Esophagus muscularis mucosa (tissue), 4 donors: ENCODE data around the gene FAM181A. TPM values are rescaled to one million over a fixed set of nuclear protein-coding genes. Genes with fewer than 3 reads are reported as not detected.

ENCODE experiments used
- DNase-seq: peaks from one replicate; pipeline ENCODE4 v3.0.0-alpha.2; 2017; ENCODE audit errors: extremely low spot score
- H3K27ac ChIP-seq, 4 donors: fragments of 200-600 bp; sonication (generic); replicated peaks in 1 of 4; 1 replicate in 3 of 4; 2 replicates in 1 of 4; pipeline ENCODE4 v1.5.1; 2016 to 2019; ENCODE audit warnings: mild to moderate bottlenecking in 1 of 4
- H3K27me3 ChIP-seq, 4 donors: fragments of 200-600 bp; sonication (generic); one replicate each; pipeline versions ENCODE4 v1.5.1 to v1.6.0; 2016 to 2019
- H3K36me3 ChIP-seq, 4 donors: fragments of 200-600 bp; sonication (generic); one replicate each; pipeline ENCODE4 v1.5.1; 2016 to 2019
- H3K4me1 ChIP-seq, 4 donors: fragments of 200-600 bp; sonication (generic); one replicate each; pipeline ENCODE4 v1.5.1; 2016 to 2019
- H3K4me3 ChIP-seq, 4 donors: fragments of 200-600 bp; sonication (generic); 1 replicate in 2 of 4; 2 replicates in 2 of 4; pipeline ENCODE4 v1.5.1; 2016 to 2019; ENCODE audit warnings: mild to moderate bottlenecking in 4 of 4, moderate library complexity in 1 of 4
- H3K9me3 ChIP-seq, 4 donors: fragments of 200-600 bp; sonication (generic); 1 replicate in 3 of 4; 2 replicates in 1 of 4; pipeline ENCODE4 v1.5.1; 2016 to 2019
- EP300 ChIP-seq: sonication (generic); formaldehyde crosslinking; IDR thresholded peaks from one replicate; pipeline ENCODE4 v1.6.1; 2017; ENCODE audit warnings: antibody characterized with exemption
- POLR2A ChIP-seq: fragments of 450-650 bp; IDR thresholded peaks from one replicate; pipeline ENCODE4 v1.6.1; 2017; ENCODE audit warnings: antibody characterized with exemption, moderate library complexity, mild to moderate bottlenecking, low read depth
- POLR2AphosphoS5 ChIP-seq, 2 donors: sonication (generic); formaldehyde crosslinking; IDR thresholded peaks; one replicate each; pipeline ENCODE4 v1.6.1; 2017; ENCODE audit warnings: antibody characterized with exemption in 2 of 2
- WGBS: methylation state at CpG from one replicate; pipeline ENCODE4 v1.1.5; 2018; 5-methylcytosine and 5-hydroxymethylcytosine counted together
- intact Hi-C: fragments of 100-400 bp; cut with DNase I; formaldehyde crosslinking; loops from one replicate; pipeline ENCODE4 v1.15.1; 2023
- total RNA-seq, 4 donors: library from RNA; depleted of rRNA; stranded (reverse); fragments of >200 nt; gene quantifications; one replicate each; pipeline versions ENCODE4 v1.1.0 to v1.2.1, GENCODE V29; 2016
- TF ChIP-seq, protein P1 (sequence below), 3 experiments: fragments of 200-600 bp in 2 of 3; fragments of 450-650 bp in 1 of 3; sonication (generic) in 2 of 3; IDR thresholded peaks; one replicate each; pipeline ENCODE4 v1.5.1; 2017 to 2019; ENCODE audit warnings: antibody characterized with exemption in 3 of 3, mild to moderate bottlenecking in 2 of 3, moderate library complexity in 1 of 3

FAM181A gene
- total RNA-seq, 4 donors from 2014 or later = not detected

DNA sequence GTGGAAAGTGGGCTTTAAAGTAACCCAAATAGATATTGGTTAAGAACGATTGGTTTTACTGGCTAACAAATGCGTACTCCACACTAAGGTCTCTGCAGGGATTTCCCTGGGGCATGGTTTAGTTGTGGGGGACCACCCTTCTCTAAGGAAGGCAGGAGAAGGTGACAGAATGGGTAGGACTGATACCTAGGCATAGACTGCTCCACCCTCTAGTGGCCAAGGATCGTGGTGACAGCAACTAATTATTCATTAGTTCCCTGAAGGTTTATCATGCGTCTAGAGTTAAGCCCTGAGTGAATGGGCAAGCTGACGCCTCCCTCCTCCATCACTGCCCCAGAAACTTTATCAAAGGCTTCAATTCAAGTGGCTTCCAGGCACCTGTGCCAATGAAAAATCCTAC is 9.1 kb downstream of the FAM181A start:
- Histone ChIP-seq H3K9me3 (no peaks in the 10 kb centered on the region), H3K27ac (peak overlapping the region; percentile 50 to 85 (median 70)), H3K4me3 (no peak overlapping the region), H3K36me3 (peaks cover 10 to 74% (median 59%) of the 10 kb centered on the region in 4 donors), H3K4me1 (peaks cover 3 to 87% (median 65%) of the 10 kb centered on the region in 4 donors), H3K27me3 (peaks cover 0 to 10% (median 0%) of the 10 kb centered on the region in 4 donors)
- TF ChIP-seq POLR2AphosphoS5 (IDR thresholded peaks at IDR 0.05) = no peak
- no peak for TF ChIP-seq POLR2A
- TF ChIP-seq EP300 = no peak
- TF ChIP-seq, protein P1, sequence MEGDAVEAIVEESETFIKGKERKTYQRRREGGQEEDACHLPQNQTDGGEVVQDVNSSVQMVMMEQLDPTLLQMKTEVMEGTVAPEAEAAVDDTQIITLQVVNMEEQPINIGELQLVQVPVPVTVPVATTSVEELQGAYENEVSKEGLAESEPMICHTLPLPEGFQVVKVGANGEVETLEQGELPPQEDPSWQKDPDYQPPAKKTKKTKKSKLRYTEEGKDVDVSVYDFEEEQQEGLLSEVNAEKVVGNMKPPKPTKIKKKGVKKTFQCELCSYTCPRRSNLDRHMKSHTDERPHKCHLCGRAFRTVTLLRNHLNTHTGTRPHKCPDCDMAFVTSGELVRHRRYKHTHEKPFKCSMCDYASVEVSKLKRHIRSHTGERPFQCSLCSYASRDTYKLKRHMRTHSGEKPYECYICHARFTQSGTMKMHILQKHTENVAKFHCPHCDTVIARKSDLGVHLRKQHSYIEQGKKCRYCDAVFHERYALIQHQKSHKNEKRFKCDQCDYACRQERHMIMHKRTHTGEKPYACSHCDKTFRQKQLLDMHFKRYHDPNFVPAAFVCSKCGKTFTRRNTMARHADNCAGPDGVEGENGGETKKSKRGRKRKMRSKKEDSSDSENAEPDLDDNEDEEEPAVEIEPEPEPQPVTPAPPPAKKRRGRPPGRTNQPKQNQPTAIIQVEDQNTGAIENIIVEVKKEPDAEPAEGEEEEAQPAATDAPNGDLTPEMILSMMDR (IDR thresholded peaks at IDR 0.05) = peak in 2 of 3 experiments; percentile 22 to 42
- WGBS = 30% methylated on average over 5 of the region's 5 CpGs
- intact Hi-C loops = loop anchor here (10.0 kb wide), 1 partner anchor 199 kb away; no protein-coding TSS in a partner anchor
- no peak for DNase-seq

DNA sequence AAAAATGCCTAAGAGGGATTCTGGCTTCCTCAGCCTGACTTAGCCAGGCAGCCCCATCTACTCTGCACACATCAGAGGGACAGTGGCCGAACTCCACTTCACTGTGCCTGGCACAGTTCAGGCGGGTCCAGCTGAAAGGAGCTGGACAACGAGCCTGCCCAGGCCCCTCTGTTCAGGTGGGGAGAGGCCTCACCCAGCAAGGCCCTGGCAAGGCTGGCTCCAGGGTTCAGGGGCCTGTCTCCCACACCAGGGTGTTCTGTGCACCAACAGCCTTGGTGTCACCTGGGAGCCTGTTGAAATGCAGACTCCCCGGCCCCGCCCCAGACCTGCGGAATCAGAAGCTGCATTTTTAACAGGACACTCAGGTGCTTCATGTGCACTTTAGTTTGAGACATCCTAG is 9.8 kb downstream of the FAM181A start:
- intact Hi-C loops = loop anchor here (10.0 kb wide), 1 partner anchor 198 kb away; no protein-coding TSS in a partner anchor
- WGBS = 83% methylated on average over 6 of the region's 6 CpGs
- no peak overlapping the region for H3K4me3 ChIP-seq
- peak overlapping the region; percentile 50 to 85 (median 70) for H3K27ac ChIP-seq
- H3K36me3 ChIP-seq = peaks cover 10 to 69% (median 57%) of the 10 kb centered on the region in 4 donors
- H3K27me3 ChIP-seq = peaks cover 0 to 10% (median 0%) of the 10 kb centered on the region in 4 donors
- no peaks in the 10 kb centered on the region for H3K9me3 ChIP-seq
- no peak for TF ChIP-seq POLR2A
- TF ChIP-seq EP300 = no peak
- TF ChIP-seq POLR2AphosphoS5 (IDR thresholded peaks at IDR 0.05) = no peak
- TF ChIP-seq, protein P1 (IDR thresholded peaks at IDR 0.05) = no peak
- H3K4me1 ChIP-seq = peaks cover 3 to 92% (median 72%) of the 10 kb centered on the region in 4 donors
- no peak for DNase-seq

DNA sequence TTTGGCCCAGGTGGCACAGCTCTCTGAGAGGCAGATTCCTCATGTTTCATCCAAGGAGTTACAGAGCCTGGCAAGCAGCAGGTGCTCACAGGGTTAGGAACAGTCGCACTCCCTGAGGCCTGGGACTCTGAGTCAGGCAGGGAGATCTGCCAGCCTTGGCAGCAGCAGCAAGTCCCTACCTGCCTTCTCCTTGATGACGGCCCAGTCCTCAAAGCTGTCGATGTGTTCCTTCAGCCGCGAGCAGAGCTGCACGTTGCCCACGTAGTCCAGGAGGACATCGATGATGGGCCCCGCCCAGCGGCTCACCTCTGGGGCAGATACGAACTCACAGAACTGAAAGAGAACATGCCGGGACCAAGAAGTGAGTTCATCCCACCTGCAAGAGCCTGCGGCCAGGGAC is 10.4 kb downstream of the FAM181A start:
- Histone ChIP-seq H3K36me3 (peaks cover 16 to 71% (median 54%) of the 10 kb centered on the region in 4 donors), H3K4me1 (peaks cover 3 to 92% (median 78%) of the 10 kb centered on the region in 4 donors), H3K27me3 (peaks cover 0 to 10% (median 0%) of the 10 kb centered on the region in 4 donors), H3K9me3 (no peaks in the 10 kb centered on the region), H3K4me3 (no peak overlapping the region), H3K27ac (peak overlapping the region; percentile 50 to 85 (median 70))
- DNase-seq = no peak
- TF ChIP-seq POLR2A (no peak), POLR2AphosphoS5 (IDR thresholded peaks at IDR 0.05) (peak; percentile 24 to 37), EP300 (no peak)
- TF ChIP-seq, protein P1 (IDR thresholded peaks at IDR 0.05) = no peak
- intact Hi-C loops = loop anchor here (10.0 kb wide), 1 partner anchor 197 kb away; no protein-coding TSS in a partner anchor
- WGBS = 93% methylated on average over 5 of the region's 13 CpGs

DNA sequence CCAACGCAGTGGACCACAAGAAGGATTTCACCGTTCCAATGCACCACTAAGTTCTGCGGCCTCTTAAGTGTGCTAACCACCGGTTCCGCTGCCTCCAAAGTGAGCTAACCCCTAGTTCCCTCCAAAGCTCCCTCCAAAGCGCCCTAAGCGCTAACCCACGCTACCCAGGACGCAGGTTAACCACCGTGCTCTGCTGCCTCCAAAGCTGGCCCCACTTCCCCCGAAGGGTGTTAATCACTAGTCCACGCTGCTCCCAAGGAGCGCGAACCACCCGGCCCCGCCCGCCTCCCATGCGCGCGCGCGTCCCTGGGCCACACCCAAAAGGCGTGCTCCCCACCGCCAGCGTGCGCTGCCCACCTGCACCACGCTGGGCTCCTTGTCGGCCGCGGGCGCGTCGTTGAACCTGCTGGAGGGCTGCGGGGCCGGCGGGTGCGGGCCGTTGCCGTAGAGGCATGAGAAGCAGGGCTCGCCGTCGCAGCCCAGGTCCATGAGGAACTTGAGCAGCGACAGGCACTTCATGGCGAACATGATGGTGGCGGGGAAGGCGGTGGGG is 11.7 kb downstream of the FAM181A start:
- TF ChIP-seq EP300 (no peak), POLR2AphosphoS5 (IDR thresholded peaks at IDR 0.05) (peak in 1 of 2 donors; percentile 0), POLR2A (no peak)
- TF ChIP-seq, protein P1 (IDR thresholded peaks at IDR 0.05) = no peak
- peaks cover 3 to 84% (median 79%) of the 10 kb centered on the region in 4 donors for H3K4me1 ChIP-seq
- no peaks in the 10 kb centered on the region for H3K9me3 ChIP-seq
- 67% methylated on average over 31 of the region's 46 CpGs for WGBS
- H3K27me3 ChIP-seq = peaks cover 0 to 10% (median 0%) of the 10 kb centered on the region in 4 donors
- H3K36me3 ChIP-seq = peaks cover 14 to 70% (median 44%) of the 10 kb centered on the region in 4 donors
- intact Hi-C loops = loop anchor here (2.0 to 10.0 kb wide), 2 partner anchors 64 to 196 kb away; no protein-coding TSS in a partner anchor
- H3K4me3 ChIP-seq = peak overlapping the region in 3 of 4 donors; percentile 38 to 55 (median 39)
- DNase-seq = no peak
- peak overlapping the region; percentile 80 to 94 (median 88) for H3K27ac ChIP-seq
